Endothelial cell of umbilical vein (primary cell): ENCODE results near the gene RBM4.

Experiments
- EZH2 ChIP-seq: IDR thresholded peaks from 2 replicates; pipeline ENCODE4 v1.6.1; 2012; ENCODE audit warnings: borderline replicate concordance, low read depth, mild to moderate bottlenecking, moderate library complexity, low read length, inconsistent platforms; ENCODE audit not compliant: severe bottlenecking
- GATA2 ChIP-seq: IDR thresholded peaks from 2 replicates; pipeline ENCODE4 v1.7.0; 2011; ENCODE audit warnings: low read depth, mild to moderate bottlenecking, moderate library complexity, mixed read lengths, low read length; ENCODE audit not compliant: insufficient read length, insufficient read depth
- POLR2A ChIP-seq: IDR thresholded peaks from 2 replicates; pipeline ENCODE4 v1.6.1; 2012; ENCODE audit warnings: low read depth, mild to moderate bottlenecking, control low read depth, low read length
- POLR2AphosphoS5 ChIP-seq: IDR thresholded peaks from 2 replicates; pipeline ENCODE4 v1.6.1; 2012; ENCODE audit warnings: low read depth, mild to moderate bottlenecking, control low read depth, low read length, moderate library complexity; ENCODE audit not compliant: insufficient read depth
- TF ChIP-seq, protein P1 (sequence below), 2 donors: IDR thresholded peaks; 1 replicate in 1 of 2; 2 replicates in 1 of 2; pipeline ENCODE4 v1.5.1; 2011; ENCODE audit warnings: low read length in 2 of 2, mild to moderate bottlenecking in 2 of 2, moderate library complexity in 2 of 2, control low read depth in 1 of 2, inconsistent platforms in 1 of 2, low read depth in 1 of 2; ENCODE audit not compliant: insufficient read depth in 1 of 2; ENCODE audit errors: extremely low read depth in 1 of 2

DNA sequence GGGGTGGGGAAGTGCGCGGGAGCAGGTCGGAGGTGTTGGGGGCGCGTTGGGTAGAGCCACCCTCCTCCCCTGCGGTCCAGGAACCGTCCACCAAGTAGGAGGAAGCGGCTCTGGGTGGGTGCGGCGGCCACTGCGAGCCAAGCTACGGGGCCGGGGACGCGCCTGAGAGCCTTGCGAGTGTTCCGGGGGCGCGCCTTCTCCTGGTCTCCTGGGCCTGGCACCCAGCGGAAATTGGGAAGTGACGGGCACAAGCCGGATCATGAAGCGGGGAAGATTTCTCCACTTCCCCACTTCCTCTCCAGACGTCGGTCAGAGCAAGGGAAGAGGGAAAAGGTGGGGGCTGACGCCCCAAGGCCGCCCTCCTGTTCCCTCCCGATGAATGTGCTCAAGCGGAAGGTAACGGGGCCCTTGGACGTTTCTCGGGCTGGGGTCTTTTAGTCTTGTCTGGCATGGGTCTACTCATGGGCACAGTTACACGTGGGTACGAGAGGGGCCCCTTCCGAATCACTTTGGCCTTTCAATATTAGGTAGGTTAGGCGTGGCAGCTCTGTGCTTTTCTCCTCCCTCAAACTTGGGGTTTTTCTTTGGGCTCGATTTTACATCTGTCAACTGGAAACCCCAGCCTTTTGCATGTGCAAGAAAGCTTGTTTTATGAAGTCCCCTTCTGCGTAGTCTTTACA lies 21.2 kb upstream of the RBM4 start:
- TF ChIP-seq EZH2 (no peak), GATA2 (no peak), POLR2A (no peak), POLR2AphosphoS5 (no peak)
- TF ChIP-seq, protein P1, sequence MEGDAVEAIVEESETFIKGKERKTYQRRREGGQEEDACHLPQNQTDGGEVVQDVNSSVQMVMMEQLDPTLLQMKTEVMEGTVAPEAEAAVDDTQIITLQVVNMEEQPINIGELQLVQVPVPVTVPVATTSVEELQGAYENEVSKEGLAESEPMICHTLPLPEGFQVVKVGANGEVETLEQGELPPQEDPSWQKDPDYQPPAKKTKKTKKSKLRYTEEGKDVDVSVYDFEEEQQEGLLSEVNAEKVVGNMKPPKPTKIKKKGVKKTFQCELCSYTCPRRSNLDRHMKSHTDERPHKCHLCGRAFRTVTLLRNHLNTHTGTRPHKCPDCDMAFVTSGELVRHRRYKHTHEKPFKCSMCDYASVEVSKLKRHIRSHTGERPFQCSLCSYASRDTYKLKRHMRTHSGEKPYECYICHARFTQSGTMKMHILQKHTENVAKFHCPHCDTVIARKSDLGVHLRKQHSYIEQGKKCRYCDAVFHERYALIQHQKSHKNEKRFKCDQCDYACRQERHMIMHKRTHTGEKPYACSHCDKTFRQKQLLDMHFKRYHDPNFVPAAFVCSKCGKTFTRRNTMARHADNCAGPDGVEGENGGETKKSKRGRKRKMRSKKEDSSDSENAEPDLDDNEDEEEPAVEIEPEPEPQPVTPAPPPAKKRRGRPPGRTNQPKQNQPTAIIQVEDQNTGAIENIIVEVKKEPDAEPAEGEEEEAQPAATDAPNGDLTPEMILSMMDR (IDR thresholded peaks at IDR 0.05; ENCODE audit: extremely low read depth in 1 of 2, insufficient read depth in 1 of 2, low read depth in 1 of 2, low read length in 2 of 2) = no peak
